ENCODE data around the gene EEFSEC. TPM values are rescaled to one million over a fixed set of nuclear protein-coding genes. Genes with fewer than 3 reads are reported as not detected.

Gene EEFSEC
- total and polyA plus RNA-seq, 2 of the 8 experiments (the other 6 are each of a cell fraction or from before 2014, with no cell fraction given), result 13.1 to 19.8 TPM

DNA sequence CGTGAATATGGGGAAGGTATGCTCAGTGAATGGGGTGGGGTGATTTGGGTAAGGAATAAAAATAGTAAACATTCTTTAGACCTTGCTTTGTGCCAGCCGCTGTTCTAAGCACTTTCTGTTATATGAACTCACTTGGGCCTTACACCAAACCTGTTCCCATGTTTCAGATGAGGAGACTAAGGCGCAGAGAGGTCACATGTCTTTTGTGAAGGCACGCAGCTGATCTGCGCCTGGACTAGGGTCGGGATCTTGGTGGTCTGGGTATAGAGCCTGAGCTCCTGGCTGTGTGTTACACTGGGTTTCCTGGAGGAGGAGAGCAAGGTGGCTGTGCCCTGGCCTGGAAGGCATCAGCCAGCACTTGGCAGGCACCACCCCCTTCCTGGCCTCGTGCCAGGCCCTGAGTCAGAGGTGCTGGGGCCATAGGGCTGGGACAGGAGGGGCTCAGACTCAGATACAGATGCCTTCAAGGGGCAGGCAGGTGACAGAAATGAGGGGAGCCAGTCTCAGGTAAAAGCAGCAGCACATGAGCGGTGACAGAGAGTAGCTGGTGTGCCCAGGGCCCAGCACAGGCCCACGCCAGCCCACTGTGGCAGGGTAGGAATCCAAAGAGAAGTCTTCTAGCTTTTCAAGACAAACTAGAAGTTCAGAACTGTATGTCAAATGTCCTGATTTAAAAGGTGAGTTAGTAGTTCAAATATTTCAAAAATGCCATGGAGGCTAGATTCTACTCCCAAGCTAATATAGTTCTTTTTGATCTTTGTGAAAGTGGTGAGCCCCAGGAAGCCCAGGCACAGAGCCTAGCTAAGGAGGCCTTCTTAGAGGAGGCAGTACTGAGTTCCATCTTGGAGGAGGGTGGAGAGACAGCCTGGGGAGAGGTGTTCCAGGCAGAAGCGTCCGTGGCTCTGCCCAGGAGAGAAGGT, 230.3 kb downstream of the EEFSEC start (continued):
- TF ChIP-seq, protein P1, sequence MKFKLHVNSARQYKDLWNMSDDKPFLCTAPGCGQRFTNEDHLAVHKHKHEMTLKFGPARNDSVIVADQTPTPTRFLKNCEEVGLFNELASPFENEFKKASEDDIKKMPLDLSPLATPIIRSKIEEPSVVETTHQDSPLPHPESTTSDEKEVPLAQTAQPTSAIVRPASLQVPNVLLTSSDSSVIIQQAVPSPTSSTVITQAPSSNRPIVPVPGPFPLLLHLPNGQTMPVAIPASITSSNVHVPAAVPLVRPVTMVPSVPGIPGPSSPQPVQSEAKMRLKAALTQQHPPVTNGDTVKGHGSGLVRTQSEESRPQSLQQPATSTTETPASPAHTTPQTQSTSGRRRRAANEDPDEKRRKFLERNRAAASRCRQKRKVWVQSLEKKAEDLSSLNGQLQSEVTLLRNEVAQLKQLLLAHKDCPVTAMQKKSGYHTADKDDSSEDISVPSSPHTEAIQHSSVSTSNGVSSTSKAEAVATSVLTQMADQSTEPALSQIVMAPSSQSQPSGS (IDR thresholded peaks at IDR 0.05; ENCODE audit: low read length), result no peak
- no peak for TF ChIP-seq BACH1 (IDR thresholded peaks at IDR 0.05; ENCODE audit: low read length)
- no peak for TF ChIP-seq CBX8 (IDR thresholded peaks at IDR 0.05; ENCODE audit: borderline replicate concordance, low read depth, low read length)
- no peak for TF ChIP-seq TEAD4 (IDR thresholded peaks at IDR 0.05; ENCODE audit: low read depth, low read length)
- no peak for TF ChIP-seq SP1 (IDR thresholded peaks at IDR 0.05; ENCODE audit: low read depth, low read length)
- no peak for TF ChIP-seq CTBP2 (IDR thresholded peaks at IDR 0.05; ENCODE audit: borderline replicate concordance, insufficient read depth, insufficient read length, low read length)
- no peak for TF ChIP-seq HDAC6 (IDR thresholded peaks at IDR 0.05; ENCODE audit: low read depth, low read length)
